Stimulated activated naive CD8-positive, alpha-beta T cell treated with anti-CD3 and anti-CD28 coated beads, Interleukin-15, amount 100 ng/mL, for 72 hours (primary cell): ENCODE data around the gene SLC10A2.
A peak's percentile ranks its signal among the peaks of the same experiment; 100 is the strongest.
"Not testable (repeated sequence)": the region's sequence is repeated elsewhere in the genome, so short reads cannot be mapped to it uniquely, and the experiment has no call there.

ENCODE experiments used
- ATAC-seq: fragments of 150-1000 bp; cut with Tn5 transposase; 2 replicates; pipeline ENCODE4 v1.10.0; 2021; ENCODE audit warnings: mild to moderate bottlenecking, moderate library complexity
- DNase-seq, 2 donors: peaks; one replicate each; pipeline ENCODE4 v3.0.0; 2021 to 2022
- H3K27ac Mint-ChIP-seq, 2 donors: one replicate each; pipeline ENCODE4 v1.8.0; 2022; ENCODE audit warnings: mild to moderate bottlenecking in 2 of 2, mixed read lengths in 2 of 2, moderate library complexity in 2 of 2
- H3K27me3 Mint-ChIP-seq: one replicate; pipeline ENCODE4 v1.8.0; 2022; ENCODE audit warnings: mixed read lengths
- H3K4me1 Mint-ChIP-seq: one replicate; pipeline ENCODE4 v1.8.0; 2022; ENCODE audit warnings: mild to moderate bottlenecking, mixed read lengths
- H3K4me3 Mint-ChIP-seq, 2 donors: one replicate each; pipeline ENCODE4 v1.8.0; 2022; ENCODE audit warnings: mild to moderate bottlenecking in 2 of 2, mixed read lengths in 2 of 2, moderate library complexity in 1 of 2
- H3K9me3 Mint-ChIP-seq, 2 donors: one replicate each; pipeline ENCODE4 v1.8.0; 2022; ENCODE audit warnings: mixed read lengths in 2 of 2

SLC10A2 gene

GRCh38 chr13:103066079-103066780, at the start of gene SLC10A2:
SLC10A2 (minus strand) TSS chr13:103066417; CDS start chr13:103066249, 168 bp downstream.
- no peak within 1 kb of the TSS for H3K4me3 Mint-ChIP-seq
- ATAC-seq (no peak), DNase-seq (no peak)
- no peak within 1 kb of the TSS for H3K27ac Mint-ChIP-seq
- H3K27me3 Mint-ChIP-seq: peaks cover 7% of the 10 kb centered on the region
- no peaks in the 10 kb centered on the region for H3K9me3 Mint-ChIP-seq
- H3K4me1 Mint-ChIP-seq: no peaks in the 10 kb centered on the region

- no peak for ATAC-seq
- H3K4me1 Mint-ChIP-seq: no peaks in the 10 kb centered on the region
- H3K9me3 Mint-ChIP-seq: peaks cover 0 to 4% of the 10 kb centered on the region in 2 donors
- no peak overlapping the region for H3K4me3 Mint-ChIP-seq
- DNase-seq: no peak
- no peak overlapping the region for H3K27ac Mint-ChIP-seq
- peaks cover 9% of the 10 kb centered on the region for H3K27me3 Mint-ChIP-seq
These were observed 41.4 kb upstream of the SLC10A2 start for GRCh38 chr13:103107580-103107979.

GRCh38 chr13:103104340-103104739, 38.1 kb upstream of the SLC10A2 start:
- Mint-ChIP-seq H3K4me3 (no peak overlapping the region), H3K9me3 (no peaks in the 10 kb centered on the region), H3K27ac (no peak overlapping the region), H3K27me3 (peaks cover 6% of the 10 kb centered on the region), H3K4me1 (no peaks in the 10 kb centered on the region)
- DNase-seq: no peak
- ATAC-seq: no peak

GRCh38 chr13:103103456-103103855, 37.2 kb upstream of the SLC10A2 start:
- H3K27me3 Mint-ChIP-seq, H3K4me1 Mint-ChIP-seq, H3K27ac Mint-ChIP-seq, DNase-seq, H3K9me3 Mint-ChIP-seq, ATAC-seq, H3K4me3 Mint-ChIP-seq: not testable (repeated sequence)

- Mint-ChIP-seq H3K9me3 (no peaks in the 10 kb centered on the region), H3K4me3 (no peak overlapping the region), H3K27ac (no peak overlapping the region), H3K4me1 (no peaks in the 10 kb centered on the region), H3K27me3 (peaks cover 9% of the 10 kb centered on the region)
- ATAC-seq: no peak
- no peak for DNase-seq
These were observed 36.3 kb upstream of the SLC10A2 start for GRCh38 chr13:103102482-103102881.

GRCh38 chr13:103101901-103102300, 35.7 kb upstream of the SLC10A2 start:
- H3K4me3 Mint-ChIP-seq: no peak overlapping the region
- H3K4me1 Mint-ChIP-seq: no peaks in the 10 kb centered on the region
- no peak overlapping the region for H3K27ac Mint-ChIP-seq
- H3K27me3 Mint-ChIP-seq: peaks cover 9% of the 10 kb centered on the region
- ATAC-seq: no peak
- H3K9me3 Mint-ChIP-seq: no peaks in the 10 kb centered on the region
- no peak for DNase-seq

- Mint-ChIP-seq H3K27ac (no peak overlapping the region), H3K4me3 (no peak overlapping the region), H3K27me3 (peaks cover 9% of the 10 kb centered on the region), H3K9me3 (no peaks in the 10 kb centered on the region), H3K4me1 (no peaks in the 10 kb centered on the region)
- DNase-seq (no peak), ATAC-seq (no peak)
These were observed 35.3 kb upstream of the SLC10A2 start for GRCh38 chr13:103101500-103101899.

- H3K27me3 Mint-ChIP-seq: peaks cover 9% of the 10 kb centered on the region
- no peak for ATAC-seq
These were observed 34.6 kb upstream of the SLC10A2 start for GRCh38 chr13:103100830-103101229.

GRCh38 chr13:103099722-103100293, 33.6 kb upstream of the SLC10A2 start:
- H3K4me3 Mint-ChIP-seq: no peak overlapping the region
- H3K9me3 Mint-ChIP-seq: no peaks in the 10 kb centered on the region
- DNase-seq (no peak), ATAC-seq (no peak)
- H3K4me1 Mint-ChIP-seq: no peaks in the 10 kb centered on the region
- H3K27me3 Mint-ChIP-seq: peaks cover 9% of the 10 kb centered on the region
- no peak overlapping the region for H3K27ac Mint-ChIP-seq

More at GRCh38 chr13:103100830-103101229, 34.6 kb upstream of the SLC10A2 start:
- H3K27ac Mint-ChIP-seq: no peak overlapping the region
- no peak for DNase-seq
- H3K4me1 Mint-ChIP-seq: no peaks in the 10 kb centered on the region
- no peak overlapping the region for H3K4me3 Mint-ChIP-seq
- no peaks in the 10 kb centered on the region for H3K9me3 Mint-ChIP-seq

- Mint-ChIP-seq H3K9me3 (peaks cover 8 to 10% of the 10 kb centered on the region in 2 donors), H3K27ac (no peak overlapping the region), H3K4me3 (no peak overlapping the region), H3K27me3 (peaks cover 9% of the 10 kb centered on the region), H3K4me1 (no peaks in the 10 kb centered on the region)
- no peak for DNase-seq
- ATAC-seq: no peak
These were observed 32.3 kb upstream of the SLC10A2 start for GRCh38 chr13:103098535-103098934.

- H3K9me3 Mint-ChIP-seq: peaks cover 11 to 16% of the 10 kb centered on the region in 2 donors
- ATAC-seq: no peak
- peak overlapping the region in 1 of 2 donors; percentile 34 for H3K27ac Mint-ChIP-seq
- DNase-seq: no peak
- H3K27me3 Mint-ChIP-seq: peaks cover 9% of the 10 kb centered on the region
- H3K4me1 Mint-ChIP-seq: no peaks in the 10 kb centered on the region
- no peak overlapping the region for H3K4me3 Mint-ChIP-seq
These were observed 31.2 kb upstream of the SLC10A2 start for GRCh38 chr13:103097366-103097928.

GRCh38 chr13:103093649-103094048, 27.4 kb upstream of the SLC10A2 start:
- not testable (repeated sequence) for H3K27me3 Mint-ChIP-seq, H3K27ac Mint-ChIP-seq, ATAC-seq, DNase-seq, H3K4me3 Mint-ChIP-seq, H3K4me1 Mint-ChIP-seq
- H3K9me3 Mint-ChIP-seq: peaks cover 11 to 23% of the 10 kb centered on the region in 2 donors

GRCh38 chr13:103087275-103087674, 21.1 kb upstream of the SLC10A2 start:
- ATAC-seq: no peak

GRCh38 chr13:103081435-103081834, 15.2 kb upstream of the SLC10A2 start:
- DNase-seq (no peak), ATAC-seq (no peak)
- Mint-ChIP-seq H3K27ac (no peak overlapping the region), H3K4me3 (no peak overlapping the region), H3K4me1 (no peaks in the 10 kb centered on the region), H3K27me3 (peaks cover 10% of the 10 kb centered on the region), H3K9me3 (peaks cover 0 to 9% of the 10 kb centered on the region in 2 donors)

More at GRCh38 chr13:103087275-103087674, 21.1 kb upstream of the SLC10A2 start:
- Mint-ChIP-seq H3K9me3 (peaks cover 4 to 5% of the 10 kb centered on the region in 2 donors), H3K27me3 (no peaks in the 10 kb centered on the region), H3K27ac (no peak overlapping the region), H3K4me1 (no peaks in the 10 kb centered on the region), H3K4me3 (no peak overlapping the region)
- no peak for DNase-seq

- no peak overlapping the region for H3K4me3 Mint-ChIP-seq
- H3K27ac Mint-ChIP-seq: no peak overlapping the region
- DNase-seq: no peak
- H3K27me3 Mint-ChIP-seq: peaks cover 10% of the 10 kb centered on the region
- peaks cover 0 to 5% of the 10 kb centered on the region in 2 donors for H3K9me3 Mint-ChIP-seq
- no peaks in the 10 kb centered on the region for H3K4me1 Mint-ChIP-seq
- ATAC-seq: no peak
These were observed 11.9 kb upstream of the SLC10A2 start for GRCh38 chr13:103078158-103078557.

- H3K4me1 Mint-ChIP-seq: no peaks in the 10 kb centered on the region
- peak overlapping the region in 1 of 2 donors; percentile 19 for H3K27ac Mint-ChIP-seq
- DNase-seq (no peak), ATAC-seq (no peak)
- no peak overlapping the region for H3K4me3 Mint-ChIP-seq
- H3K27me3 Mint-ChIP-seq: no peaks in the 10 kb centered on the region
- no peaks in the 10 kb centered on the region for H3K9me3 Mint-ChIP-seq
These were observed 2.6 kb upstream of the SLC10A2 start for GRCh38 chr13:103068836-103069235.
